HT1080 (cell line): ENCODE measurements around the gene DMAP1. TPM values are rescaled to one million over a fixed set of nuclear protein-coding genes. Genes with fewer than 3 reads are reported as not detected.

Experiments used
- DNase-seq: peaks from one replicate; pipeline ENCODE4 v3.0.0-alpha.2; 2015; ENCODE audit warnings: low read depth
- small RNA-seq: library from RNA; depleted of rRNA; stranded (forward); fragments of <200 nt; gene quantifications from one replicate; pipeline ENCODE3, GENCODE V24; 2014
- total RNA-seq: library from RNA; depleted of rRNA; stranded (reverse); fragments of >200 nt; shearing (Covaris generic); gene quantifications from 2 replicates; pipeline ENCODE4 v1.2.3, GENCODE V29; 2014; rRNA removed

The DMAP1 gene
- total RNA-seq, 1 experiment from 2014 or later = 12.7 TPM

DNA sequence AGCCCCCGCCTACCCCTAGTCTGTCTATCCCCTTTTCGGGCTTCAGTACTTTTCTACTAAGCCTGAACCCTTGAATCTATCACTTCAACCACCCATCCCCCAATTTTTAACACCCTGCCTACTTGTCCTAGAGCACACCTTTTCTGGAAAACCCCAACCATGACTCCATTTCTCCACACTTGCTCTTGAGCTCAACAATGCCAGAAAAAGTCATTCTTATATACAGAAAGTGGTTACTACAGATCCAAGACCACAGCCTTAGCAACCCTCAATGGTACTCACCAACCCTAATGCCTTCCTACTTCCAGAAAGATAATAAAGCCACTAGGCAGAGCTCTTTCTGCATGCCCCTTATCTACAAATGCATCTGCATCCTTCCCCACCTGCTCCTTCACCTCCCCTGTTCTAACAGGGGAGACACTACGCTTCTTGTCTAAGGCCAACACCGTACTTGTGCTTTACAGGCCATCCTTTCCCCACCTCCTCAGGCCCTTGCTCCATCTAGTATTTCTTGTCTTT, 41.2 kb downstream of the DMAP1 start:
- no peak for DNase-seq

DNA sequence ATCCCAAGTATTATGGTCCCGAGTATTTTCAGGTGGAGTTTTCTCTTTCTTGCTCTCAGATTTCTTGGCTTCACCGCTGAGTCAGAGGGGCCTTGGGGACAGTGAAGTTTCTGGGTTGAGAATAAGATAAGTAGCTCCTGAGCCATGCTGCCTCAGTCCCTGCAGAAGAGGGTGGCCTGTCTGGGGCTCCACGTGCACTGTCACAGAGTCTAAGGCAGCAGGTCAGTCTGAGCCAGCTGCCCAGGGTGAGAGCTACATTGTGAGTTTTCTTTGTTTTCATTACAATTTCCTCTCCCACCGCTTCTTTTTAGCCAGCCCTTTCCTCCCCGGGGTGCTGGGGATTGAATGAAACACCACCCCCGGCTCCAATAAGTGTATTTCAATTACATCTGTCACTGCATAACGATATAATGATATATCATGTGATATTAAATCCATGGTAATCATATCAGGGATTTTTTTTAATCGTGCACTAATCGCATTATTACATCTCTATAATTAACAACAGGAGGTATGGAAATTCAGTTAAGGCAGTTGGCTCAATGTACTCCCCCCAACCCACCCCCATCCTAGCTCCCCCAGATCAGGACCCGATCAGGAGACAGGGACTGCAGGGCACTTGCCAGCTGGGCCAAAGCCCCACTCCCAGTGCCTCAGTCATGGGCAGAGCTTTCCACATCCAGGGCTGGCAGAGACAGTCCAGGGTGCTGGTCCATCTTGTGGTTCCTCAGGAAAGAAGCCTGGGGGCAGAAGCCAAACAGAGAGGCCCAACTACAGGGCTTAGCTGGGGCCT, 43.7 kb downstream of the DMAP1 start:
- no peak for DNase-seq

DNA sequence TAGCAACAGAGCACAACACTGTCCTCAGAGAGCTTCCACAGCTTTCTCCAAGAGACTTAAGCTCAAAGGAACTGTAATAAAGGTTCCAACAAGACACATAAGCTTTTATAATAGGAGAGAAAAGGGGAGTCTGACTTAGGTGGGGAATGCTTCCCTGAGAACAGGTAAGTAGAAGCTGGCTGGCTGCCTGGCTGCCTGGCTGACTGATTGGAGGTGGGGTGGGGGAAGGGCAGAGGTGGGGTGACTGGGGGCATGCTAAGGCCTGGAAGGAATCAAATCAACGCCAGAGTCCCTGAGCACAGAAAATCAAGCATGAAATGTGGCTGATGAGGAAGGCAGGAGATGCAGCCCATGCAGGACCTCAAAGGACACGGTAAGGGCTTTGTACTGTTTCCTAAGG, 45.8 kb downstream of the DMAP1 start:
- no peak for DNase-seq

DNA sequence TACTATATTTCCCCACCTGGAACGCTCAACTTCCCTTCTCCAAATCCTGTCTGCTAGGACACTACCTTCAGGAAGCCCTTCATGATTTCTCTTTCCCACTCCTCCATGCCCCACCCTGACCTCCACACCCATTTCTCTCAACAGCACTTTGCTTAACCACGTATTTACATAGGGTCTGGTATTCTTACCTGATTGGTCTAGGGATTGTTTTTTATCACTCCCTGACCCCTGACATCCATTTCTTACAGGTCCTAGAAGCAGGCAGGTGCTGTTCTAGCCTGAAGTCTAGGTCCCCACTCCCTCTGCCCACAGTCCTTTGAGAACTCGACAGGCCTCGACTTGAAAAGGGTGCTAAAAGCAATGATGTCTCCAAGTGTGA, 47.5 kb downstream of the DMAP1 start:
- no peak for DNase-seq

DNA sequence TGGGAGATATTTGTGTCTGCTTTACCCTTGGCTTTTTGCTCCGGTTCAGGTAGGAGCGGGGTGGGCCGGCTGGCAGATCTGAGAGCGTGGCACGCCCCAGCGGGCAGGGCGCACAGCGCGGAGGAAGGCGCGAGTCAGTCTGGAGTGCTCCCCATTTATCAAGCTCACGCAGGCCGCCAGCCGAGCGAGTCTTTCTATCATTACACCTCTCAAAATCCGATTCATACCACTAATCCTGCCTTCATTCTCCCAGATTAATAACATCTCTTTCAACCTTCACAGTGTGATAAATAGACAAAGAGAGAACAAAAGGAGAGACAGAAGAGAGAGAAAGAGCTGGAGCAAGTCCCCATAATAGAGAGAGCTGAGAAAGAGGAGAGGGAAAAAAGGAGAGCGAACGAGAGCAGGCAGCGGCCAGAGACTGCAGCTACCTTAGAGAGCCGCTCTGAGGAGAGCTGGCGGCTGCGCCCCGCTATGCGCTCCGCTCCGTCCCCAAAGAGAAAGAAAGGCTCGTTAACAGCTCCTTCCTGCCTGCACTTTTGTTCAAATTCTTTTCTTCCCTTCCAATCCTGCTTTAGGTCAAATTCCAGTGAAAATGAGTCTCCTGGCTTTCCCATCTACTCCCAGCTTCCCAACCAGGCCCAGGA, 48.0 kb downstream of the DMAP1 start:
- no peak for DNase-seq

DNA sequence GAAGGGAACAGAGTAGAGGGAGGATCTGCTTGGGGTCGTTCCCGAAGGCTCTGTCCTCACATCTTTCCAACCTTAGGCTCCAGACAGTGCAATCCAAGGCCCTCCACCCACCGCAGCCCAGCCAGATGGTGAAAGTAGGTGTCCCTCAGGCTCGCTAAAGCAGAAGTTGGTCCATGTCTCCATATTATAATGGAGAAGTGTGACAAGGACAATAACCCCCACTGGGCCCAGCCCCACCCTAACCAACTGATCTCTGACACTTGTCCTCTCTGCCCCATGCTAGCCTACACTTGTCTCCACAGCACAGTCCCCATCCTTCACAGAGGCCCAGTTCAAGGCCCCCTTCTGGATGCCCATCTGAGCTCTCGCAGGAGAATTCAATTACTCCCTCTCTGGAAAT, 48.7 kb downstream of the DMAP1 start:
- no peak for DNase-seq

DNA sequence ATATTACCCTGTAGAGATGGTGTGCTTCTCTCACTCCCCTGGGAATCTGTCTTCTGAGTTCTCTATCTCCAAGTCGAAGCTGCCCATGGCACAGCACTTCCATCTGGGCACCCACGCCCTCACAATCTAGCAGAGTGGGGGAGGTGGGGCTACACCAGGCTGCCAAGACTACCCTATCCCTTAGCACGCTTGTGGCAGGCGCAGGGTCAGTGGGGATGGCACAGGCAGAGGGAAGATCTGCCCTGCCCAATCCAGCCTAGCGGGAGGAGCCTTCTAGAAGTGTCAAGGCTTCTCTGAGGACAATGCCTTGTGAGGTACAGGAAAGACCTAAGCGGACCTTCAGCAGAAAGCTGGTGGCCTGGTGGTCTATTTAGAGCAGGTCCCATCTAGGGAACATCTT, 49.1 kb downstream of the DMAP1 start:
- no peak for DNase-seq

DNA sequence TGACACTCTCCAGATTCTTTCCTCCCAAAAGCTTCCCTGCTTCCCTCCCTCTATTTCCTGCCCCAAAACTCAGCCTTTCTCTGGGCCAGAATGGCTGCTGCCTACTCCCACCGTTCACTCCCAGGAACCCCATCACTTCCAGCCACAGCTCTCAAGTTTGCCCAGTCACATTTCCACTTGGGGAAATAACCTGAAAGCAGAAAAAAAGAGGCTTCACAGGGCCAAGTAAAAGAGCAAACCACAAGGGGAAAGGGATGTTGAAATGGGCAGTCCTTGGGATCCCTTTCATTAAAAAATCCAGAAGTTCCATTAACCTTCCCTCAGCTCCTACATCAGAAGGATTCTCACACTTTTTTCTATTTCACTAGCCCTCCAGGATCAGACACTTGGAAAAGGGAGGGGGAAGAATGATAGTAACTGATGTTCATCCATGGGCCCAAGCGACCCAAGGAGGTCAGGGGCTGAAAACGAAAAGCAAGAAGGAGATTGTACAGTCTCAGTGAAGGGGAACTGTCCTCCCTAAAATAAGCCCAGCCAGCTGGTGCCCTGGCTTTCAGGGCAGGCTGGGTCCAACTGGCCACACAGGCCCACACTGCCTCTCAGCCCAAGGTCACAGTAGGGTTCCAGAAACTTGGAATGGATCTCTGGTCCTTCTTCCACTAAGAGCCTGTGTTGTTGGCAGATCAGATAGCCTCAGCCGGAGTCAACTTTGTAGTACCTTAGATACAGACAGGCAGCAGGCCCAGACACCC, 49.7 kb downstream of the DMAP1 start:
- no peak for DNase-seq

DNA sequence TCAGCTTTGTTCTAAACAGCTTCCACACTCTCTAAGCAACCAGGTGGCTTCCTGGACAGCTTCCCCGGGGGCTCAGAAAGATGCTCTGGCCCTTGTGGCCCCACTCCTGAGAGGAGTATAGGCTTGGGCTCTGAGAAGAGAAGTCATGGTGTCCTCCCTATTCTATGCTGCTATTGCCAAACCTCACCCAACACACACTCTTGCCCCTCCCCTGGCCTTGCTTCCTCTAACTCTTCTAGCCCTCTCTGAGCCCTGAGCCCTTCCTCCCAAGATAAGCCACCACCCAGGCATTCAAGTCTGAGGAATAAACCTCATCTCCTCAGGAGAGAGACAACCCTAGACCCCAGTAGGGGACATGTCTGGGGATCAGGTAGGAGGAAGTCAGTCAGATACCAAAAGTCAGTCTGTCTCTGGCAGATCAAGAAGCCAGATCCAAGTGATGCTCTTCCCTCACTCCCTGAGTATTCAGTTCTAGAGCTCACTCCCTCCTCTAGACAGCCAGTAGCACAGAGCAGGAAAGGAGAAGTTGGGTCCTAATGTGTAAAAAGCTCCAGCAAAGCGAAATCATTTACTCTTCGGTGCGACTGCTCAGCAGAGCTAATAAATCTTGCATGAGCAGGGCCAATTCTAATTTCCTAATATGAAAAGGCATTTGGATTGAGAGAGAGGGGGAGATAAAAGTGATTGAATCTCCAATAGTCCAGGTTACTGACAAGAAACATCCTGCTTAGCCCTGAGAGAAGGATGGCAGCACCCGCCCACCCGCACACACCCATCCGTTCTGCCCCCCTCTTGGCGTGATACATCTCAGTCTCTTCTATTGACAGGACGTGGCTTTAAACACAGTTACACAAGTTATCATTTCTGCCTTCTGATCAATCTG, 50.5 kb downstream of the DMAP1 start:
- DNase-seq = no peak

DNA sequence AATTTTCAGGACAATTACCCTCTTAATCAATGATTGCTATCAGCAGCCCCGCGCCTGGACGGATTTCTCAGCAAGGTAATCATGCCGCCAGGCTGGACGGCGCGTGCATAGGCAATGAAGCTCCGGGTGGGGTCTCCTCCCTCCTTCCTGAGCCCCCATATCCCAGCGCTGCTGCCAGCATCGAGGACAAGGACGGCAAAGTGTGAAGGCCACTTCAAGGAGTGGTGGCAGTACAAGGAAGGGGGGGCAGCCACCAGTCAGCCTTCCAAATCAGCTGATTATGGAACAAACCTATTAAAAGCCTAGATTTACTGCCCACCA, 51.1 kb downstream of the DMAP1 start:
- no peak for DNase-seq

DNA sequence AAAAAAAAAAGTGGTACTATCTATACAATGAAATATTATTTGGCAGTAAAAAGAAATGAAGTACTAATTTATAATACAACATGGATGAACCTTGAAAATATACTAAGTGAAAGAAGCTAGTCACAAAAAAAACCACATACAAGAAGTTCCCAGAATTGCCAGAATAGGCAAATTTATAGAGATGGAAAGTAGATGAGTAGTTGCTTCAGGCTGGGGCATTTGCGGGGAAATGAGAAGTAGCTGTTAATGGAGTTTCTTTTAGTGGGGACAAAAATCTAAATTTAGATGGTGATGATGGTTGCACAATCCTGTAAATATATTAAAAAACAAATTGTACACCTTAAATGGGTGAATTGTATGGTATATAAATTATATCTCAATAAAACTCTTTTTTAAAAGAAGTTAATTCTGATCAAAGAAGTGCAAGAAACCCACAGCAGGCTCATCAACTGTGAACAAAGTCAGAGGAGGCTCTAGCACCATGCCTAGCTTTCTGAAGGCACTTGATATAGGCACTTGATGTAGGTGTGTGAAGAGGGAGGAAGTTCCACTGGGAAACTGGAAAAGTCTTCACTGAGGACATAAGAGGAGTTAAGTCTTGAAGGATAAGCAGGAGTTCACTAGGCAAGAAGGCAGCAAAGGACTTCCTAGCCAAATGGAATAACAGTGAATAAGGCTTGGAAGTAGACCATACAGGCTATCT, 52.5 kb downstream of the DMAP1 start:
- DNase-seq = no peak

DNA sequence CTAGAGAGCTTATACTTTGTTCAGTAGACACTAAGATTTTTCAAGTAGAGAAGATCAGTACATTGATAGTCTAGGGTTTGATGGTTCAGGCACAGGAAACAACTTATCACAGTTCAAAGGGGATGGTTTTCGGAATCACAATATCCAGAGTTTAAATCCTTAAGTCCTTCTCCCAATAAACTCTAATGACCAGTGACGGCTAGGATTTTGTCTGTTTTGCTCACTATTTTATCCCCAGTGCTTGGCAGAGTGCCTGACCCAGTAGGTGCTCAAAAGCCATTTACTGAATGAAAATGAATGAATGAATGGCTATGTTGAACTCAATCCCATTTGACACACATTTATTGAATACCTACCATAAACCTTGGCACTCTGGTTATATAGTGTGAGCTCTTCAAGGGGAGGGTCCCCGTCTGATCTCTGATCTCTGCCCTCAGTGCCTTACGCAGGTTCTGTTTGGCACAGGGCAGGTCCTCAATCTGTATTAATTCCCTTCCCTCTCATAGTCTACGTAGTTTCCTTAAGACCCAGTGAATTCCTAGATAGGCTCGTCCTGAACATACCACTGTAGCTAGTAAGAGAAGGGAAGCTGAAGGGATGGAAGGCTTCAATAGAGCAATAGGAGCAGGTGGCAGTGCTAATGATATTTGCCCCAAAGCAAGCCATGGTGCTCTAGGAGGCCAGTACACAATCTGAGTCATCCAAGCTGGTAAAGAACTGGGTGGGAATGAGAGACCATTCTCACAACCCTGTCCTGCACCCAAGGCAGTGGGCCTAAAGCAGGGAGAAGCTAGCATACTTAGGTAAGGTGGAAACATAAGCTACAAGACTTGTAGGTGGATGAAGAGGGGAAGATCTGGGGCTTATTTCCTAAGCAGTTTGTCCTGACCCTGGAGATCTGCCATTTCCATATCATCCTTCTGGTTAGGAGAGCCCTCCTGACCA, 53.4 kb downstream of the DMAP1 start:
- DNase-seq = no peak

DNA sequence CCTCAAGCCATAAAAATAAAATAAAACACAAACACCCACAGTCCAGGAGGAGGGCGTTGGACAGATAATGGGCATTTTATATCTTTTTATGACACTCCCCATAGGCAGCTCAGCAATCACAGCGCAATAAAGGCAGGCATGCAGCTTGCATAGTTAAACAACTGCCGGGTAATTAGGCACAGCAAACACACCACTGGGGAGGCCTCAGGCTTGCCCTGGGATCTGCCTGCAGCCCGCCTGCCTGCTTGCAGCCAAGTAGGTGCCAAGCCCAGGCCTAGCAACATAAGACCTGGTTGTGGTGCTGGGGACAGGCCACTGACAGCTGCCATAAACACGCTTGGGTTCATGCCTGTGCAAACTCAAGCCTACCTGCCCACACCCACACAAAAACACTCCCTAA, 54.2 kb downstream of the DMAP1 start:
- no peak for DNase-seq

DNA sequence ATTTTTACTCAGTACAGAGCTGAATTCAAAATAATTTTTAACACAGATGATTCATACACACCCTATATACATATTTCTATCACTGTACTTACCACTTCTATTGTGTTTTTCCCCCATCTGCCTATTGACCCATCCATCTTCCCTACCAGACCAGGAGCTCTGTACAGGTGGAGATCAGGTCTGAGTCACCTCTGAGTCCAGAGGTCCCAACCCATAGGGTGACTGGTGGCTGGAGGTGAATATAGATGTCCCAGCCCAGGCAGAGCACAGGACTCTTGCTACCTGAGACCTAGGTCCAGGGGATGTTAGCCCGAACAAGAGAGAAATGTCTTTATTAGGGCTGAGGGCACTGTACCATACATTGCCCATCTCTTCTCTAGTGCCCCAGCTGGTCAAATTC, 54.8 kb downstream of the DMAP1 start:
- DNase-seq = no peak

Small RNAs within 50 kb of the gene (small RNA-seq; reads per million reads assigned to genes)
- not detected for gene AL035417.1

Other genes starting within 250 kb of the DMAP1 start
- gene DPH2, start 243.5 kb upstream of the DMAP1 start, total RNA-seq = 91.4 and 100 TPM in 2 replicates
- 176 and 229 TPM in 2 replicates for gene ATP6V0B, start 238.5 kb upstream of the DMAP1 start, total RNA-seq
- 119 and 133 TPM in 2 replicates for gene B4GALT2, start 234.3 kb upstream of the DMAP1 start, total RNA-seq
- 8.4 and 9.6 TPM in 2 replicates for gene CCDC24, start 221.9 kb upstream of the DMAP1 start, total RNA-seq
- gene SLC6A9, start 182.0 kb upstream of the DMAP1 start, total RNA-seq = 4.1 and 6.4 TPM in 2 replicates
- gene KLF17, start 94.7 kb upstream of the DMAP1 start, total RNA-seq = 0.23 and 0.74 TPM in 2 replicates
- gene KLF18, start 71.8 kb upstream of the DMAP1 start, total RNA-seq = not detected in 2 replicates
- 74.3 and 80.1 TPM in 2 replicates for gene ERI3, start 141.8 kb downstream of the DMAP1 start, total RNA-seq
- 99.2 and 105 TPM in 2 replicates for gene RNF220, start 191.8 kb downstream of the DMAP1 start, total RNA-seq